ENCODE measurements around the gene SPO11. TPM values are rescaled to one million over a fixed set of nuclear protein-coding genes. Genes with fewer than 3 reads are reported as not detected.

SPO11 gene
- total and polyA plus RNA-seq, 10 of the 15 experiments (the other 5 are each of a cell fraction or from before 2014, with no cell fraction given) = not detected

DNA sequence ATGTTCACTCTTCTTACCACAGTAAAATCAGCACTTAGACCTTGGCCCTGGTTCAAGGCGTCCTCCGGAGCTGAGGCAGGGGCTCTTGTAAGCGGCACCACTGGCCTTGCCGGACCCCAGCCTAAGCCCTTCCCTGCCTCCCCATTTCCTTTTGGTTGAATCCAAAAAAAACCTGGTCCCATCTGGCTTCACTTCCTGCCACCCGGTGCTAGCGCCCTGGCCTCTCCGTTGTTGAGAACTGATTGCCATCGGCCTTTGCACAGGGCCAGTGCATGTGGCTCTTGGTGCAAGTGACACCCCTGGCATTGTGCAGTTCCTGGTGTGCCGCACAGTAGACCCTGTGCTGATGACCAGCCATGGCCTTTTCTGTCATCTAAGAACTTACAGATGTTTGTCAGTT is 42.6 kb downstream of the SPO11 start:
- no peak overlapping the region for H3K27ac ChIP-seq (ENCODE audit: control insufficient read depth, insufficient read depth)
- H3K9ac ChIP-seq (ENCODE audit: control insufficient read depth, insufficient read depth, low read length) = no peak overlapping the region
- no peak overlapping the region for H3K4me3 ChIP-seq
- no peaks in the 10 kb centered on the region for H3K4me1 ChIP-seq (ENCODE audit: control insufficient read depth, insufficient read depth, low read length)
- intact Hi-C loops (cut with micrococcal nuclease; ENCODE audit: unreplicated experiment) = no loop called here
- BruUV-seq (replicated peaks) = no TSS peak
- FAIRE-seq (no peak), DNase-seq (ENCODE audit: low read depth, low spot score) (no peak), ATAC-seq (no peak)
- H3K27me3 ChIP-seq (replicated peaks in 1 of 2; ENCODE audit: control insufficient read depth in 2 of 2, insufficient read depth in 2 of 2, low read length in 1 of 2) = no peaks in the 10 kb centered on the region
- H4K20me1 ChIP-seq (ENCODE audit: control insufficient read depth, insufficient read depth) = no peaks in the 10 kb centered on the region
- POLR2A ChIA-PET = no interaction called here
- SMC1A ChIA-PET (ENCODE audit: uncharacterized antibody, unreplicated experiment) = no interaction called here
- RAD21 ChIA-PET (ENCODE audit: unreplicated experiment) = no interaction called here
- TF ChIP-seq RUNX3 (IDR thresholded peaks at IDR 0.05; ENCODE audit: low read length) (no peak), CEBPB (IDR thresholded peaks at IDR 0.05; ENCODE audit: borderline replicate concordance in 1 of 2, low read depth in 2 of 2, low read length in 2 of 2) (no peak), SMAD5 (IDR thresholded peaks at IDR 0.05; ENCODE audit: low read depth) (no peak), HDAC2 (IDR thresholded peaks at IDR 0.05) (no peak), FOXK2 (IDR thresholded peaks at IDR 0.05) (no peak), BHLHE40 (IDR thresholded peaks at IDR 0.05; ENCODE audit: borderline replicate concordance in 1 of 2, low read depth in 2 of 2, low read length in 1 of 2) (no peak), RELA (IDR thresholded peaks at IDR 0.05; ENCODE audit: borderline replicate concordance, partially characterized antibody) (no peak), ZNF622 (IDR thresholded peaks at IDR 0.05) (no peak), TARDBP (IDR thresholded peaks at IDR 0.05; ENCODE audit: borderline replicate concordance) (no peak)
- TF ChIP-seq, protein P1, sequence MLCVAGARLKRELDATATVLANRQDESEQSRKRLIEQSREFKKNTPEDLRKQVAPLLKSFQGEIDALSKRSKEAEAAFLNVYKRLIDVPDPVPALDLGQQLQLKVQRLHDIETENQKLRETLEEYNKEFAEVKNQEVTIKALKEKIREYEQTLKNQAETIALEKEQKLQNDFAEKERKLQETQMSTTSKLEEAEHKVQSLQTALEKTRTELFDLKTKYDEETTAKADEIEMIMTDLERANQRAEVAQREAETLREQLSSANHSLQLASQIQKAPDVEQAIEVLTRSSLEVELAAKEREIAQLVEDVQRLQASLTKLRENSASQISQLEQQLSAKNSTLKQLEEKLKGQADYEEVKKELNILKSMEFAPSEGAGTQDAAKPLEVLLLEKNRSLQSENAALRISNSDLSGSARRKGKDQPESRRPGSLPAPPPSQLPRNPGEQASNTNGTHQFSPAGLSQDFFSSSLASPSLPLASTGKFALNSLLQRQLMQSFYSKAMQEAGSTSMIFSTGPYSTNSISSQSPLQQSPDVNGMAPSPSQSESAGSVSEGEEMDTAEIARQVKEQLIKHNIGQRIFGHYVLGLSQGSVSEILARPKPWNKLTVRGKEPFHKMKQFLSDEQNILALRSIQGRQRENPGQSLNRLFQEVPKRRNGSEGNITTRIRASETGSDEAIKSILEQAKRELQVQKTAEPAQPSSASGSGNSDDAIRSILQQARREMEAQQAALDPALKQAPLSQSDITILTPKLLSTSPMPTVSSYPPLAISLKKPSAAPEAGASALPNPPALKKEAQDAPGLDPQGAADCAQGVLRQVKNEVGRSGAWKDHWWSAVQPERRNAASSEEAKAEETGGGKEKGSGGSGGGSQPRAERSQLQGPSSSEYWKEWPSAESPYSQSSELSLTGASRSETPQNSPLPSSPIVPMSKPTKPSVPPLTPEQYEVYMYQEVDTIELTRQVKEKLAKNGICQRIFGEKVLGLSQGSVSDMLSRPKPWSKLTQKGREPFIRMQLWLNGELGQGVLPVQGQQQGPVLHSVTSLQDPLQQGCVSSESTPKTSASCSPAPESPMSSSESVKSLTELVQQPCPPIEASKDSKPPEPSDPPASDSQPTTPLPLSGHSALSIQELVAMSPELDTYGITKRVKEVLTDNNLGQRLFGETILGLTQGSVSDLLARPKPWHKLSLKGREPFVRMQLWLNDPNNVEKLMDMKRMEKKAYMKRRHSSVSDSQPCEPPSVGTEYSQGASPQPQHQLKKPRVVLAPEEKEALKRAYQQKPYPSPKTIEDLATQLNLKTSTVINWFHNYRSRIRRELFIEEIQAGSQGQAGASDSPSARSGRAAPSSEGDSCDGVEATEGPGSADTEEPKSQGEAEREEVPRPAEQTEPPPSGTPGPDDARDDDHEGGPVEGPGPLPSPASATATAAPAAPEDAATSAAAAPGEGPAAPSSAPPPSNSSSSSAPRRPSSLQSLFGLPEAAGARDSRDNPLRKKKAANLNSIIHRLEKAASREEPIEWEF (IDR thresholded peaks at IDR 0.05; ENCODE audit: insufficient replicate concordance, low read depth, low read length) = no peak
- TF ChIP-seq, protein P2, sequence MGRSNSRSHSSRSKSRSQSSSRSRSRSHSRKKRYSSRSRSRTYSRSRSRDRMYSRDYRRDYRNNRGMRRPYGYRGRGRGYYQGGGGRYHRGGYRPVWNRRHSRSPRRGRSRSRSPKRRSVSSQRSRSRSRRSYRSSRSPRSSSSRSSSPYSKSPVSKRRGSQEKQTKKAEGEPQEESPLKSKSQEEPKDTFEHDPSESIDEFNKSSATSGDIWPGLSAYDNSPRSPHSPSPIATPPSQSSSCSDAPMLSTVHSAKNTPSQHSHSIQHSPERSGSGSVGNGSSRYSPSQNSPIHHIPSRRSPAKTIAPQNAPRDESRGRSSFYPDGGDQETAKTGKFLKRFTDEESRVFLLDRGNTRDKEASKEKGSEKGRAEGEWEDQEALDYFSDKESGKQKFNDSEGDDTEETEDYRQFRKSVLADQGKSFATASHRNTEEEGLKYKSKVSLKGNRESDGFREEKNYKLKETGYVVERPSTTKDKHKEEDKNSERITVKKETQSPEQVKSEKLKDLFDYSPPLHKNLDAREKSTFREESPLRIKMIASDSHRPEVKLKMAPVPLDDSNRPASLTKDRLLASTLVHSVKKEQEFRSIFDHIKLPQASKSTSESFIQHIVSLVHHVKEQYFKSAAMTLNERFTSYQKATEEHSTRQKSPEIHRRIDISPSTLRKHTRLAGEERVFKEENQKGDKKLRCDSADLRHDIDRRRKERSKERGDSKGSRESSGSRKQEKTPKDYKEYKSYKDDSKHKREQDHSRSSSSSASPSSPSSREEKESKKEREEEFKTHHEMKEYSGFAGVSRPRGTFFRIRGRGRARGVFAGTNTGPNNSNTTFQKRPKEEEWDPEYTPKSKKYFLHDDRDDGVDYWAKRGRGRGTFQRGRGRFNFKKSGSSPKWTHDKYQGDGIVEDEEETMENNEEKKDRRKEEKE (IDR thresholded peaks at IDR 0.05) = no peak
- in situ Hi-C loops (cut with MboI) = no loop called here
- CTCF ChIA-PET = no interaction called here
- H3K36me3 ChIP-seq (ENCODE audit: control insufficient read depth in 2 of 2, insufficient read depth in 2 of 2, low read length in 1 of 2) = peaks cover 45 to 61% of the 10 kb centered on the region in 2 experiments
- 97% methylated on average over 9 of the region's 9 CpGs for WGBS (ENCODE audit: insufficient coverage, insufficient replicate concordance, low lambda C conversion rate, missing lambda C conversion rate)
- no peak overlapping the region for H3K4me2 ChIP-seq (ENCODE audit: control insufficient read depth, insufficient read depth)
- no peaks in the 10 kb centered on the region for H3K79me2 ChIP-seq (ENCODE audit: control insufficient read depth, insufficient read depth, low read length)
- no peaks in the 10 kb centered on the region for H3K9me3 ChIP-seq (replicated peaks; ENCODE audit: control insufficient read depth, insufficient read depth, low read length)
- H2AFZ ChIP-seq (ENCODE audit: control insufficient read depth, low read depth, low read length) = no peak overlapping the region

Data from GM12878 (cell line).